NCI-H524 treated with DMSO at 0.1 percent for 48 hours (cell line): ENCODE results near the gene SIRPB1.
"Not testable (repeated sequence)": the region's sequence is repeated elsewhere in the genome, so short reads cannot be mapped to it uniquely, and the experiment has no call there.

Experiments
- DNase-seq: peaks from one replicate; lab custom pipeline; 2025; lab: John Stamatoyannopoulos, UW

Gene SIRPB1

DNA sequence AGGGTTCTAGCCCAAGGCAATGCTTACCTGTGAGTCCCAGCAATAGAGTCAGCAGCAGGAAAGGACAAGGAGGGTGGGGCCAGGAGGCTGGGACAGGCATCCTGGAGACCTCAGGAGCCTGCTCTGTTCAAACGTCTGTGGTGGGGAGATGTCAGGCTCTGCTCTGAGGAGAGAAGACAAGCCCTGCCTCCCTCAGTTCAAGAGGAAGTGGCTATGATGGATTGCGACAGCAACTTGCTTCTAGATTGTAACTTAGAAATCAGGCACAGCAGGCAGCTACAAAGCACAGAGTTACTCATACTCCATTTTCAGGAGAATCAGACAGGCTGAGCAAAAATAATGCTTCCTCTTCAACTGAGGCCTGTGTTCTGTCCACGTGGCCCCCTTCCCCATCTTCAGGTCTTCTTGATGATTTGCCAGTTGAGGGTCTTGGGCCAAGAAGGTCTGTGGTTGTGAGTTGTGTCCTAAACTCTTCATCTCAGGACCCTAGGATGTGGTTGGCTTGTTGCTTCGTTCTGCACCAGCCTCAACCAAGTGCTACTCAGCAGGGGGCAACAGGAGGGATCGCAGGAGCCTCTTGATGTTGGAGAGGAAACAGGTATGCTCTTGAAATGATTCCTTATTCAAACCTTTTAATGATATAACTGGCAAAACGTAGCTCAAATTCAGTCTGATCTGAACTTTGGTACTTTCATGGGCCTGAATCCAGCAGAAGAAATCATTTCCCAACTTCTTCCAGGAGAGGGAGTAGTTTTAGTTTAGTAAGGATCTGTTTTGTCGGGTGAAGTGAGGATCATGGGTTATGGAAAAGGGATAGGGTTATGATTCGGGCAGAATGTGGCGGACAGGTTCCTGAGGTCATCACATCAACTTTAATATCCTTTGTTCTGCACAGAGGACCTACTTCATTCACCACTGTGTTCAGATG is 31.0 kb downstream of the SIRPB1 start:
- DNase-seq: no peak

- no peak for DNase-seq
Observed at GRCh38 chr20:1587781-1588532, 31.9 kb downstream of the SIRPB1 start.

GRCh38 chr20:1579488-1579887 is 40.3 kb downstream of the SIRPB1 start:
- DNase-seq: no peak

DNA sequence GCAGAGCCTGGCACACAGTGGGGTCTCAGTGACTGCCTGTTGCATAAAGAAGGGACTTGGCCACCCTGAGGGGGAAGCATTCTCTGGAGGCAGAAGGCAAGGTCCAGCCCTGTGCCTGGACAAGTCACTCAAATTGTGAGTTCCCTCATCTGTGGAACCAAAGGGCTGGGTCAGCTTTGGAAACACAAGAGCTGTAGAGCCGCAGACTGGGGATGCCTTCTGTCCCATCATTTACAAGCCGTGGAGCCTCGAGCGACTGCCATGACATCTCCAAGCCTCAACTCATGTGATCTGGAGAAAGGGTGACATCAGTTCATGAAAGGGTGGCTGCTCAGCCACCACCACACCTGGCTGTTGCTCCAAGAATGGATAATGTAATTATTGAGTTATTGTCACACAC is 41.9 kb downstream of the SIRPB1 start:
- DNase-seq: no peak

DNA sequence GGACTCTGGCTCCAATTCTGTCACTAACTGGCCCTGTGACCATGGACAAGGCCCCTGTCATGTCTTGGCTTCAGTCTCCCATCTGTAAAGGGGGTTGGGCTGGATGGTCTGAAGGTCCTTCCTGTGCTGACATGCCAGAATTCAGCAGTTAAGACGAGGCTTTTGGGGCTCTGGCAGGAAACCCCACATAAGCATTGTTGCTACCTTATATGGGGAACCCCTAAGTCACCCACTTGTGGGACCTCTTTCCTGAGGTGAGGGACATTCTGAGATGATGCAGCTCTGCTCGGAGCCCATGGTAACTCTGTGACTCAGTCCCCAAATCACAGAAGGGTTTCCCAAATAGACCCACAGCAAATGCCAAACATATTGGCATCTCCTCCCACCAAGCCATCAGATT is 42.5 kb downstream of the SIRPB1 start:
- DNase-seq: not testable (repeated sequence)

DNA sequence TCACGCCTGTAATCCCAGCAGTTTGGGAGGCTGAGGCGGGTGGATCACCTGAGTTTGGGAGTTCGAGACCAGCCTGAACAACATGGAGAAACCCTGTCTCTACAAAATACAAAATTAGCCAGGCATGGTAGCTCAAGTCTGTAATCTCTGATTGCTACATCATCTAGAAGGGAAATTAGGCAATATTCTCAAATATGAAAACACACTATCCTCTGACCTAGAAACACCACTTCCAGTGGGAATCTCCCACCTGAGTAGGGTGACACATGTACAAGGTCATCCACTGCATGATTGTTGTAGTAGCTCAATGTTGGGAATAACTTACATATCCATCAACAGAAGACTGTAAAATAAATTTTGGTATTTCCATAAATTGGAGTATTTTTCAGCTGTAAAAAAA is 43.2 kb downstream of the SIRPB1 start:
- no peak for DNase-seq

- DNase-seq: not testable (repeated sequence)
Observed at GRCh38 chr20:1576003-1576402, 43.8 kb downstream of the SIRPB1 start.

DNA sequence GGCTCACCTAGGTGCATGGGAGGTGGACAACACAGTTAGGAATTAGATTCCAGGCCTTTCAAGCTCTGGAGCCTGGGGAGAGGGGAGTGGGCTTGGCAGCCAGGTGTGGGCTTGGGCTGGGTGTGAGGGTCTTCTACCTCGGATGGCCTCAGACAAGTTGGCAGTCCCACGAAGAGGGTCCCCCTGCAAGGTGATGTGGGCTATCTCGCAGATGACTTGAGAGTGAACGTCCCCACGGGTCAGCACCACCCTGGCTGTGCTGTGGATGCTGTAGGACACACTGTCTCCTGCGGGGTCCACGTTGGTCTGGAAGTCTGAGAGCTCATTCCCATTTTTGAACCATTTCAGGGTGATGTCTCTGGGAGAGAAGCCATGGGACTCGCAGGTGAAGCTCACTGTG is 48.2 kb downstream of the SIRPB1 start:
- DNase-seq: not testable (repeated sequence)
